ENCODE results near the gene MEF2B.

- no peak for TF ChIP-seq REST (tag by site-specific recombination; IDR thresholded peaks at IDR 0.05)
- TF ChIP-seq CTCF (tag by site-specific recombination; IDR thresholded peaks at IDR 0.05): no peak
- TF ChIP-seq ZNF169 (tag by site-specific recombination; IDR thresholded peaks at IDR 0.05): no peak
- no peak for TF ChIP-seq ZNF707 (tag by site-specific recombination; IDR thresholded peaks at IDR 0.05)
- TF ChIP-seq TCF7L2 (IDR thresholded peaks at IDR 0.05; ENCODE audit: borderline replicate concordance, low read depth, low read length): no peak
- TF ChIP-seq ZBTB6 (tag by site-specific recombination; IDR thresholded peaks at IDR 0.05): no peak
Observed at GRCh38 chr19:19095691-19096090, 74.4 kb downstream of the MEF2B start.

Measured in HEK293 (cell line).